Measurements from ENCODE around the gene HOXD3. TPM values are rescaled to one million over a fixed set of nuclear protein-coding genes. Genes with fewer than 3 reads are reported as not detected.

Gene HOXD3
- total RNA-seq, result 3.1 TPM
- polyA plus RNA-seq (ENCODE audit: insufficient read depth in 1 of 8, insufficient read length in 8 of 8, low replicate concordance in 1 of 8), result 1 to 10 TPM in 6 of 8 donors, under 1 TPM in 2; 0.91 to 4.0 (median 1.7) TPM
- long read RNA-seq, donor 1, result 0 reads
- long read RNA-seq, donor 2, result 0 reads
- long read RNA-seq, donor 3, result 0 reads
- long read RNA-seq, donor 4, result 0 reads
- long read RNA-seq, donor 5, partial matches to known transcripts, result 0 of 3 reads
- long read RNA-seq, donor 5, other reads (novel, unspliced or antisense), result 0 of 3 reads
- long read RNA-seq, donor 6, partial matches to known transcripts, result 0 of 1 reads
- long read RNA-seq, donor 6, other reads (novel, unspliced or antisense), result 0 of 1 reads
- long read RNA-seq, donor 7, result 0 reads
- long read RNA-seq, donor 8, result 0 reads
- long read RNA-seq, donor 9, result 0 reads
- long read RNA-seq, donor 10, partial matches to known transcripts, result 0 of 1 reads
- long read RNA-seq, donor 10, other reads (novel, unspliced or antisense), result 0 of 1 reads
- long read RNA-seq, donor 11, result 0 reads

- H3K4me1 ChIP-seq (ENCODE audit: control insufficient read depth, insufficient read depth, low read length), result peaks cover 38% of the 10 kb centered on the region
- peak within 1 kb of the TSS; percentile 10 for H3K4me3 ChIP-seq (ENCODE audit: low read length)
- 29% methylated on average over 33 of the region's 48 CpGs for WGBS (ENCODE audit: insufficient coverage)
- DNase-seq, result no peak
- no peak within 1 kb of the TSS for H3K27ac ChIP-seq (ENCODE audit: low read length)
- peaks cover 15% of the 10 kb centered on the region for H3K36me3 ChIP-seq (ENCODE audit: control insufficient read depth, insufficient read depth, low read length)
- peaks cover 85% of the 10 kb centered on the region for H3K27me3 ChIP-seq (ENCODE audit: control insufficient read depth, insufficient read depth, low read length)
- no peaks in the 10 kb centered on the region for H3K9me3 ChIP-seq (replicated peaks; ENCODE audit: control insufficient read depth, low read depth, low read length)
Measured at GRCh38 chr2:176156807-176157498, at the start of gene HOXD3. TSS of gene HOXD3 (plus strand) at chr2:176157307. CDS start at chr2:176169115, 11,808 bp downstream.

- H3K27ac ChIP-seq (ENCODE audit: low read length), result no peak overlapping the region
- no peak for DNase-seq
- no peak overlapping the region for H3K4me3 ChIP-seq (ENCODE audit: low read length)
- peaks cover 33% of the 10 kb centered on the region for H3K4me1 ChIP-seq (ENCODE audit: control insufficient read depth, insufficient read depth, low read length)
- H3K27me3 ChIP-seq (ENCODE audit: control insufficient read depth, insufficient read depth, low read length), result peaks cover 93% of the 10 kb centered on the region
- H3K36me3 ChIP-seq (ENCODE audit: control insufficient read depth, insufficient read depth, low read length), result no peaks in the 10 kb centered on the region
- WGBS (ENCODE audit: insufficient coverage), result under 1% methylated on average over 44 of the region's 59 CpGs
- no peaks in the 10 kb centered on the region for H3K9me3 ChIP-seq (replicated peaks; ENCODE audit: control insufficient read depth, low read depth, low read length)
Measured at GRCh38 chr2:176107731-176108181, 49.4 kb upstream of the HOXD3 start.

- WGBS (ENCODE audit: insufficient coverage), result 0% methylated on average over 1 of the region's 26 CpGs
- Histone ChIP-seq H3K9me3 (replicated peaks; ENCODE audit: control insufficient read depth, low read depth, low read length) (no peaks in the 10 kb centered on the region), H3K4me1 (ENCODE audit: control insufficient read depth, insufficient read depth, low read length) (peaks cover 27% of the 10 kb centered on the region), H3K27ac (ENCODE audit: low read length) (no peak overlapping the region), H3K36me3 (ENCODE audit: control insufficient read depth, insufficient read depth, low read length) (no peaks in the 10 kb centered on the region), H3K27me3 (ENCODE audit: control insufficient read depth, insufficient read depth, low read length) (peaks cover 93% of the 10 kb centered on the region), H3K4me3 (ENCODE audit: low read length) (no peak overlapping the region)
- DNase-seq, result no peak
Measured at GRCh38 chr2:176109192-176109901, 47.8 kb upstream of the HOXD3 start.

- Histone ChIP-seq H3K27ac (ENCODE audit: low read length) (no peak overlapping the region), H3K9me3 (replicated peaks; ENCODE audit: control insufficient read depth, low read depth, low read length) (no peaks in the 10 kb centered on the region), H3K4me3 (ENCODE audit: low read length) (no peak overlapping the region), H3K4me1 (ENCODE audit: control insufficient read depth, insufficient read depth, low read length) (peaks cover 21% of the 10 kb centered on the region), H3K27me3 (ENCODE audit: control insufficient read depth, insufficient read depth, low read length) (peaks cover 93% of the 10 kb centered on the region), H3K36me3 (ENCODE audit: control insufficient read depth, insufficient read depth, low read length) (no peaks in the 10 kb centered on the region)
- no peak for DNase-seq
- WGBS (ENCODE audit: insufficient coverage), result no CpG with 5 or more reads among the region's 4 CpGs
Measured at GRCh38 chr2:176109946-176110345, 47.2 kb upstream of the HOXD3 start.

GRCh38 chr2:176110415-176111308 lies 46.4 kb upstream of the HOXD3 start:
- Histone ChIP-seq H3K27ac (ENCODE audit: low read length) (no peak overlapping the region), H3K4me1 (ENCODE audit: control insufficient read depth, insufficient read depth, low read length) (peaks cover 19% of the 10 kb centered on the region), H3K27me3 (ENCODE audit: control insufficient read depth, insufficient read depth, low read length) (peaks cover 89% of the 10 kb centered on the region), H3K4me3 (ENCODE audit: low read length) (no peak overlapping the region), H3K9me3 (replicated peaks; ENCODE audit: control insufficient read depth, low read depth, low read length) (no peaks in the 10 kb centered on the region), H3K36me3 (ENCODE audit: control insufficient read depth, insufficient read depth, low read length) (no peaks in the 10 kb centered on the region)
- 52% methylated on average over 2 of the region's 7 CpGs for WGBS (ENCODE audit: insufficient coverage)
- DNase-seq, result no peak

GRCh38 chr2:176111309-176111663 lies 45.8 kb upstream of the HOXD3 start:
- WGBS (ENCODE audit: insufficient coverage), result 5% methylated on average over 14 of the region's 16 CpGs
- H3K9me3 ChIP-seq (replicated peaks; ENCODE audit: control insufficient read depth, low read depth, low read length), result no peaks in the 10 kb centered on the region
- H3K36me3 ChIP-seq (ENCODE audit: control insufficient read depth, insufficient read depth, low read length), result no peaks in the 10 kb centered on the region
- peak; percentile 83 for DNase-seq
- no peak overlapping the region for H3K27ac ChIP-seq (ENCODE audit: low read length)
- H3K4me1 ChIP-seq (ENCODE audit: control insufficient read depth, insufficient read depth, low read length), result peaks cover 25% of the 10 kb centered on the region
- no peak overlapping the region for H3K4me3 ChIP-seq (ENCODE audit: low read length)
- peaks cover 89% of the 10 kb centered on the region for H3K27me3 ChIP-seq (ENCODE audit: control insufficient read depth, insufficient read depth, low read length)

- Histone ChIP-seq H3K4me3 (ENCODE audit: low read length) (no peak overlapping the region), H3K36me3 (ENCODE audit: control insufficient read depth, insufficient read depth, low read length) (no peaks in the 10 kb centered on the region), H3K27me3 (ENCODE audit: control insufficient read depth, insufficient read depth, low read length) (peaks cover 90% of the 10 kb centered on the region), H3K9me3 (replicated peaks; ENCODE audit: control insufficient read depth, low read depth, low read length) (no peaks in the 10 kb centered on the region), H3K4me1 (ENCODE audit: control insufficient read depth, insufficient read depth, low read length) (peaks cover 27% of the 10 kb centered on the region), H3K27ac (ENCODE audit: low read length) (no peak overlapping the region)
- DNase-seq, result no peak
- 15% methylated on average over 26 of the region's 29 CpGs for WGBS (ENCODE audit: insufficient coverage)
Measured at GRCh38 chr2:176111846-176112374, 45.2 kb upstream of the HOXD3 start.

GRCh38 chr2:176112375-176113302 lies 44.5 kb upstream of the HOXD3 start:
- no peak for DNase-seq
- Histone ChIP-seq H3K27me3 (ENCODE audit: control insufficient read depth, insufficient read depth, low read length) (peaks cover 93% of the 10 kb centered on the region), H3K27ac (ENCODE audit: low read length) (no peak overlapping the region), H3K9me3 (replicated peaks; ENCODE audit: control insufficient read depth, low read depth, low read length) (no peaks in the 10 kb centered on the region), H3K36me3 (ENCODE audit: control insufficient read depth, insufficient read depth, low read length) (no peaks in the 10 kb centered on the region), H3K4me3 (ENCODE audit: low read length) (no peak overlapping the region), H3K4me1 (ENCODE audit: control insufficient read depth, insufficient read depth, low read length) (peaks cover 31% of the 10 kb centered on the region)
- 15% methylated on average over 33 of the region's 40 CpGs for WGBS (ENCODE audit: insufficient coverage)

All from muscle of leg (tissue), 16 donors.